GM19043 (cell line): ENCODE measurements around the gene CCR6.
A peak's percentile ranks its signal among the peaks of the same experiment; 100 is the strongest.

Source experiments
- ATAC-seq: cut with Tn5 transposase; IDR thresholded peaks from one replicate; pipeline ENCODE4 v1.9.1; 2021; ENCODE audit warnings: low read depth; ENCODE audit not compliant: unreplicated experiment

The CCR6 gene

GRCh38 chr6:167140589-167141474, 17.9 kb downstream of the CCR6 start:
- ATAC-seq, result peak; percentile 53

- no peak for ATAC-seq
These were observed 19.0 kb downstream of the CCR6 start for GRCh38 chr6:167141667-167142432.

GRCh38 chr6:167142433-167142761, 19.5 kb downstream of the CCR6 start:
- no peak for ATAC-seq

- no peak for ATAC-seq
These were observed 20.1 kb downstream of the CCR6 start for GRCh38 chr6:167143041-167143440.

- ATAC-seq, result no peak
These were observed 22.6 kb downstream of the CCR6 start for GRCh38 chr6:167145461-167145860.

- ATAC-seq, result no peak
These were observed 23.2 kb downstream of the CCR6 start for GRCh38 chr6:167146135-167146534.

- no peak for ATAC-seq
These were observed 24.1 kb downstream of the CCR6 start for GRCh38 chr6:167146977-167147376.

- ATAC-seq, result no peak
These were observed 25.1 kb downstream of the CCR6 start for GRCh38 chr6:167148021-167148420.

GRCh38 chr6:167148997-167149396, 26.1 kb downstream of the CCR6 start:
- ATAC-seq, result no peak

GRCh38 chr6:167150941-167151549, 28.1 kb downstream of the CCR6 start:
- peak; percentile 46 for ATAC-seq

GRCh38 chr6:167151648-167152047, 28.8 kb downstream of the CCR6 start:
- ATAC-seq, result no peak

GRCh38 chr6:167152862-167153261, 30.0 kb downstream of the CCR6 start:
- ATAC-seq, result peak; percentile 35

GRCh38 chr6:167153521-167153959, 30.6 kb downstream of the CCR6 start:
- peak; percentile 50 for ATAC-seq

GRCh38 chr6:167154291-167154690, 31.4 kb downstream of the CCR6 start:
- no peak for ATAC-seq

GRCh38 chr6:167154895-167155294, 32.0 kb downstream of the CCR6 start:
- no peak for ATAC-seq

GRCh38 chr6:167157414-167157813, 34.5 kb downstream of the CCR6 start:
- ATAC-seq, result no peak

- ATAC-seq, result no peak
These were observed 35.0 kb downstream of the CCR6 start, which contains the start of gene GPR31 for GRCh38 chr6:167157863-167158262. Gene GPR31, minus strand, starts transcription at chr6:167157980. Its CDS starts 149 bp downstream, at chr6:167157831.

GRCh38 chr6:167161851-167162467, 39.1 kb downstream of the CCR6 start:
- no peak for ATAC-seq

GRCh38 chr6:167162591-167162990, 39.7 kb downstream of the CCR6 start:
- ATAC-seq, result no peak

- no peak for ATAC-seq
These were observed 40.6 kb downstream of the CCR6 start for GRCh38 chr6:167163476-167164011.
